CD4-positive, alpha-beta T cell treated with Interleukin-15 for 4 hours (primary cell): ENCODE results near the gene PCDHA5.
"Not testable (repeated sequence)": the region's sequence is repeated elsewhere in the genome, so short reads cannot be mapped to it uniquely, and the experiment has no call there.

Experiments
- DNase-seq: peaks from one replicate; pipeline ENCODE4 v3.0.0-alpha.2; 2020; ENCODE audit warnings: low spot score

The PCDHA5 gene

GRCh38 chr5:140821375-140822280 lies at the start of gene PCDHA5:
TSS of gene PCDHA5 (plus strand) at chr5:140821613.
- no peak for DNase-seq

- no peak for DNase-seq
Measured at GRCh38 chr5:140780512-140780911, 40.9 kb upstream of the PCDHA5 start.

- DNase-seq = no peak
Measured at GRCh38 chr5:140785905-140786686, 35.3 kb upstream of the PCDHA5 start, which contains the start of gene PCDHA1. TSS of gene PCDHA1 (plus strand) at chr5:140786140.

- DNase-seq = not testable (repeated sequence)
Measured at GRCh38 chr5:140787422-140787821, 34.0 kb upstream of the PCDHA5 start.

- DNase-seq = not testable (repeated sequence)
Measured at GRCh38 chr5:140787849-140788504, 33.4 kb upstream of the PCDHA5 start.

GRCh38 chr5:140791089-140791488 lies 30.3 kb upstream of the PCDHA5 start:
- no peak for DNase-seq

- no peak for DNase-seq
Measured at GRCh38 chr5:140794595-140795258, 26.7 kb upstream of the PCDHA5 start, which contains the start of gene PCDHA2. TSS of gene PCDHA2 (plus strand) at chr5:140794852.

- DNase-seq = no peak
Measured at GRCh38 chr5:140795259-140795641, 26.2 kb upstream of the PCDHA5 start.

GRCh38 chr5:140796072-140796717 lies 25.2 kb upstream of the PCDHA5 start:
- DNase-seq = not testable (repeated sequence)

GRCh38 chr5:140796718-140797095 lies 24.7 kb upstream of the PCDHA5 start:
- DNase-seq = no peak

- no peak for DNase-seq
Measured at GRCh38 chr5:140800816-140801493, 20.5 kb upstream of the PCDHA5 start, which contains the start of gene PCDHA3. TSS of gene PCDHA3 (plus strand) at chr5:140801057.

- no peak for DNase-seq
Measured at GRCh38 chr5:140801494-140801841, 19.9 kb upstream of the PCDHA5 start.

- not testable (repeated sequence) for DNase-seq
Measured at GRCh38 chr5:140802381-140802780, 19.0 kb upstream of the PCDHA5 start.

GRCh38 chr5:140802781-140803271 lies 18.6 kb upstream of the PCDHA5 start:
- DNase-seq = no peak

- no peak for DNase-seq
Measured at GRCh38 chr5:140806834-140807775, 14.3 kb upstream of the PCDHA5 start, which contains the start of gene PCDHA4. TSS of gene PCDHA4 (plus strand) at chr5:140807068.

GRCh38 chr5:140808241-140808888 lies 13.0 kb upstream of the PCDHA5 start:
- not testable (repeated sequence) for DNase-seq

GRCh38 chr5:140808889-140809291 lies 12.5 kb upstream of the PCDHA5 start:
- no peak for DNase-seq

GRCh38 chr5:140822281-140822629 lies 842 bp downstream of the PCDHA5 start:
- no peak for DNase-seq

GRCh38 chr5:140822969-140823368 lies 1.6 kb downstream of the PCDHA5 start:
- DNase-seq = not testable (repeated sequence)
